ENCODE data around the gene HAVCR2. TPM values are rescaled to one million over a fixed set of nuclear protein-coding genes. Genes with fewer than 3 reads are reported as not detected.

The HAVCR2 gene
- total and polyA plus RNA-seq, 10 of the 15 experiments (the other 5 are each of a cell fraction or from before 2014, with no cell fraction given): 5.2 to 7.5 (median 6.9) TPM

- no peak for TF ChIP-seq CTCF (IDR thresholded peaks at IDR 0.05 in 2 of 3, conservative IDR thresholded peaks at IDR 0.05 in 1 of 3; ENCODE audit: control insufficient read depth in 2 of 3, extremely low read depth in 1 of 3, insufficient read depth in 1 of 3, low read depth in 3 of 3, low read length in 3 of 3)
- no peak for TF ChIP-seq SPI1 (IDR thresholded peaks at IDR 0.05; ENCODE audit: borderline replicate concordance, insufficient read depth, low read depth, low read length)
- TF ChIP-seq WRNIP1 (IDR thresholded peaks at IDR 0.05; ENCODE audit: borderline replicate concordance, low read depth, low read length): no peak
- peak; percentile 35; the same call in 1 of the 2 replicates for TF ChIP-seq MTA2 (IDR thresholded peaks at IDR 0.05; ENCODE audit: low read depth)
- TF ChIP-seq ASH2L (IDR thresholded peaks at IDR 0.05; ENCODE audit: borderline replicate concordance, low read depth): no peak
- TF ChIP-seq NFYA (IDR thresholded peaks at IDR 0.05; ENCODE audit: borderline replicate concordance, low read depth, low read length): no peak
- no peak for TF ChIP-seq NKRF (conservative IDR thresholded peaks at IDR 0.05)
- TF ChIP-seq SMARCA5 (IDR thresholded peaks at IDR 0.05): no peak
These were observed at the start of gene HAVCR2 (continued) for GRCh38 chr5:157108976-157109375.

All from GM12878 (cell line).